ENCODE data around the gene GALNT12. TPM values are rescaled to one million over a fixed set of nuclear protein-coding genes. Genes with fewer than 3 reads are reported as not detected.

The GALNT12 gene
- total RNA-seq, 1 experiment from 2014 or later = 3.3 TPM

DNA sequence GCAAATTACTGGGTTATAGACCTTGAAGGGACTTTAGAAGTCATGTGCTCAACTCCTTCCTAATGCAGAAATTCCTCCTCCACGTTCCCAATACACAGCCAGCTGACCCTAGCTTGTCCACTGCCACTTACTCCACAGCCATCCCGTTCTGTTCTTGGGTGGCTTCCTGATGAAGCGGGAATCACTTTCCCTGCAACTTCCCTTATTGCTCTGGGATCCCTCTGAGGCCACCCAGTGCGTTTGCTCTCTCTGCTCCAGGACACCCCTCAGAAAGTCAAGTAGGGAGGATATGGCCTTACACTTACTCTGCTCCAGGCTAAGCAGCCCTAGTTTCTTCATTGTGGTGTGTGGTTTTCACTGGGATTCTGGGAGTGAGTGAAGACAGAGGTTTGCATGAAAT, 55.5 kb downstream of the GALNT12 start:
- Histone ChIP-seq H3K27me3 (ENCODE audit: control insufficient read depth, insufficient read depth, low read length) (no peaks in the 10 kb centered on the region), H3K4me1 (ENCODE audit: control insufficient read depth, insufficient read depth, low read length) (no peaks in the 10 kb centered on the region), H3K9me3 (ENCODE audit: control insufficient read depth, insufficient read depth, low read depth, low read length) (no peaks in the 10 kb centered on the region), H3K36me3 (ENCODE audit: control insufficient read depth, insufficient read depth, low read length) (no peaks in the 10 kb centered on the region), H3K4me3 (ENCODE audit: low read depth in 2 of 2, low read length in 2 of 2) (no peak overlapping the region), H3K27ac (ENCODE audit: low read length) (no peak overlapping the region)
- ChIA-PET POLR2A (no interaction called here), CTCF (no interaction called here)
- ATAC-seq (no peak), DNase-seq (ENCODE audit: low read depth, low spot score) (no peak)
- TF ChIP-seq POLR2AphosphoS5 (IDR thresholded peaks at IDR 0.05; ENCODE audit: low read depth, low read length) (no peak), TCF7L2 (IDR thresholded peaks at IDR 0.05; ENCODE audit: low read depth, low read length) (no peak), SIN3A (IDR thresholded peaks at IDR 0.05; ENCODE audit: borderline replicate concordance, insufficient read depth, low read depth, low read length) (no peak)
- TF ChIP-seq, protein P1, sequence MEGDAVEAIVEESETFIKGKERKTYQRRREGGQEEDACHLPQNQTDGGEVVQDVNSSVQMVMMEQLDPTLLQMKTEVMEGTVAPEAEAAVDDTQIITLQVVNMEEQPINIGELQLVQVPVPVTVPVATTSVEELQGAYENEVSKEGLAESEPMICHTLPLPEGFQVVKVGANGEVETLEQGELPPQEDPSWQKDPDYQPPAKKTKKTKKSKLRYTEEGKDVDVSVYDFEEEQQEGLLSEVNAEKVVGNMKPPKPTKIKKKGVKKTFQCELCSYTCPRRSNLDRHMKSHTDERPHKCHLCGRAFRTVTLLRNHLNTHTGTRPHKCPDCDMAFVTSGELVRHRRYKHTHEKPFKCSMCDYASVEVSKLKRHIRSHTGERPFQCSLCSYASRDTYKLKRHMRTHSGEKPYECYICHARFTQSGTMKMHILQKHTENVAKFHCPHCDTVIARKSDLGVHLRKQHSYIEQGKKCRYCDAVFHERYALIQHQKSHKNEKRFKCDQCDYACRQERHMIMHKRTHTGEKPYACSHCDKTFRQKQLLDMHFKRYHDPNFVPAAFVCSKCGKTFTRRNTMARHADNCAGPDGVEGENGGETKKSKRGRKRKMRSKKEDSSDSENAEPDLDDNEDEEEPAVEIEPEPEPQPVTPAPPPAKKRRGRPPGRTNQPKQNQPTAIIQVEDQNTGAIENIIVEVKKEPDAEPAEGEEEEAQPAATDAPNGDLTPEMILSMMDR (IDR thresholded peaks at IDR 0.05) = no peak
- TF ChIP-seq, protein P2, sequence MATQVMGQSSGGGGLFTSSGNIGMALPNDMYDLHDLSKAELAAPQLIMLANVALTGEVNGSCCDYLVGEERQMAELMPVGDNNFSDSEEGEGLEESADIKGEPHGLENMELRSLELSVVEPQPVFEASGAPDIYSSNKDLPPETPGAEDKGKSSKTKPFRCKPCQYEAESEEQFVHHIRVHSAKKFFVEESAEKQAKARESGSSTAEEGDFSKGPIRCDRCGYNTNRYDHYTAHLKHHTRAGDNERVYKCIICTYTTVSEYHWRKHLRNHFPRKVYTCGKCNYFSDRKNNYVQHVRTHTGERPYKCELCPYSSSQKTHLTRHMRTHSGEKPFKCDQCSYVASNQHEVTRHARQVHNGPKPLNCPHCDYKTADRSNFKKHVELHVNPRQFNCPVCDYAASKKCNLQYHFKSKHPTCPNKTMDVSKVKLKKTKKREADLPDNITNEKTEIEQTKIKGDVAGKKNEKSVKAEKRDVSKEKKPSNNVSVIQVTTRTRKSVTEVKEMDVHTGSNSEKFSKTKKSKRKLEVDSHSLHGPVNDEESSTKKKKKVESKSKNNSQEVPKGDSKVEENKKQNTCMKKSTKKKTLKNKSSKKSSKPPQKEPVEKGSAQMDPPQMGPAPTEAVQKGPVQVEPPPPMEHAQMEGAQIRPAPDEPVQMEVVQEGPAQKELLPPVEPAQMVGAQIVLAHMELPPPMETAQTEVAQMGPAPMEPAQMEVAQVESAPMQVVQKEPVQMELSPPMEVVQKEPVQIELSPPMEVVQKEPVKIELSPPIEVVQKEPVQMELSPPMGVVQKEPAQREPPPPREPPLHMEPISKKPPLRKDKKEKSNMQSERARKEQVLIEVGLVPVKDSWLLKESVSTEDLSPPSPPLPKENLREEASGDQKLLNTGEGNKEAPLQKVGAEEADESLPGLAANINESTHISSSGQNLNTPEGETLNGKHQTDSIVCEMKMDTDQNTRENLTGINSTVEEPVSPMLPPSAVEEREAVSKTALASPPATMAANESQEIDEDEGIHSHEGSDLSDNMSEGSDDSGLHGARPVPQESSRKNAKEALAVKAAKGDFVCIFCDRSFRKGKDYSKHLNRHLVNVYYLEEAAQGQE (IDR thresholded peaks at IDR 0.05; ENCODE audit: insufficient read depth in 1 of 2, low read depth in 2 of 2, low read length in 1 of 2) = no peak
- intact Hi-C loops (cut with micrococcal nuclease; ENCODE audit: unreplicated experiment) = loop anchor here (5.0 kb wide), 1 partner anchor 134 kb away; no protein-coding TSS in a partner anchor
- no TSS peak for BruUV-seq (replicated peaks)
- in situ Hi-C loops (cut with HindIII; ENCODE audit: low pct_unique_long_range_greater_than_20kb, low sequenced_read_pairs) = no loop called here

DNA sequence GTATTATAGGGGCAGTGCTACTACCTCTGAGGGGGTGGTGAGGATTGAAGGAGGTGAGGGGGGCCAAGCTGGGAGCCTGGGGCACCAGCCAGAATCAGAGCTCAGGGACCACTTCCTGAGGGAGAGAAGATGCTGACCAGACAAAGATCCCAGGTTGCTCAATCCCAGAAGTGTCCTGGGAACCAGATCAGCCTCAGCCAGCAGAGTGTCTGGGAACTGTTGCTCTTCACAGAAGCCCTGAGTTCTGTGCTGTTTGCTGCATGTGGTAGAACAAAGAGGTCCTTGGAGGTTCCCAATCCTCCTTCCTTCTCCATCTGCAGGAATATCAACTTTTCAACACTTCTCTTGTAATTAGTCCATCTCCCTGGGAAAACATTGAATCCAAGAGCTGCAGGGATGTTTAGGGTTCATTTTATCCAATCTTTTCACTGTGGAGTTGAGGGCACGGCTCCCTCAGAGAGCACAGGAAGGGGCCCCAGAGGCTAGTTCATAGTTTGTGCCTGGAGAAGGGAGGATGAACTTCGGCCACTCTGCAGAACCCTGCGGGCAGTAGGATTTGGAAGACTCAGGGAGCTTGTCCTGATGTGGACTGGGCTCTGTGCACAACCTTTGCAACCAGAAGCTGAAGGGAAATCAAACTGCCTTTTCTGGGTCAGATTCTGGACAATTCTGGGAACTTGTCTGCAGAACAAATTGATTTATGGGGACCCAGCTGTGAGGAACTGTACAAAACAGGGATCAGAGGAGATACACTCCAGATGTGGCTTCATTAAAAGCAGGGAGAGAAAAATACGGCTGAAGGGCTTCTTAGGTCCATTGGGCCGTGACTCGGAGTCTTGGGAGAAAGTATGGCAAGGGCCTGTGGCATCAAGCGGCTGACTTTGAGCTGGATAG, 57.1 kb downstream of the GALNT12 start:
- no TSS peak for BruUV-seq (replicated peaks)
- CTCF ChIA-PET = no interaction called here

More for the DNA sequence above, 57.1 kb downstream of the GALNT12 start:
- no peaks in the 10 kb centered on the region for H3K4me1 ChIP-seq (ENCODE audit: control insufficient read depth, insufficient read depth, low read length)
- no peaks in the 10 kb centered on the region for H3K9me3 ChIP-seq (ENCODE audit: control insufficient read depth, insufficient read depth, low read depth, low read length)
- intact Hi-C loops (cut with micrococcal nuclease; ENCODE audit: unreplicated experiment) = loop anchor here (5.0 kb wide), 1 partner anchor 133 kb away; no protein-coding TSS in a partner anchor
- ATAC-seq (no peak), DNase-seq (ENCODE audit: low read depth, low spot score) (no peak)
- H3K27ac ChIP-seq (ENCODE audit: low read length) = no peak overlapping the region
- POLR2A ChIA-PET = no interaction called here
- no peaks in the 10 kb centered on the region for H3K36me3 ChIP-seq (ENCODE audit: control insufficient read depth, insufficient read depth, low read length)
- in situ Hi-C loops (cut with HindIII; ENCODE audit: low pct_unique_long_range_greater_than_20kb, low sequenced_read_pairs) = no loop called here
- H3K4me3 ChIP-seq (ENCODE audit: low read depth in 2 of 2, low read length in 2 of 2) = no peak overlapping the region
- no peaks in the 10 kb centered on the region for H3K27me3 ChIP-seq (ENCODE audit: control insufficient read depth, insufficient read depth, low read length)
- TF ChIP-seq, protein P1 (IDR thresholded peaks at IDR 0.05) = no peak
- TF ChIP-seq SIN3A (IDR thresholded peaks at IDR 0.05; ENCODE audit: borderline replicate concordance, insufficient read depth, low read depth, low read length) = no peak
- TF ChIP-seq, protein P2 (IDR thresholded peaks at IDR 0.05; ENCODE audit: insufficient read depth in 1 of 2, low read depth in 2 of 2, low read length in 1 of 2) = no peak
- no peak for TF ChIP-seq POLR2AphosphoS5 (IDR thresholded peaks at IDR 0.05; ENCODE audit: low read depth, low read length)
- no peak for TF ChIP-seq TCF7L2 (IDR thresholded peaks at IDR 0.05; ENCODE audit: low read depth, low read length)
